CD14-positive monocyte (primary cell): ENCODE data around the gene LIFR. TPM values are rescaled to one million over a fixed set of nuclear protein-coding genes. Genes with fewer than 3 reads are reported as not detected.

ENCODE experiments used
- DNase-seq, 3 donors: peaks; one replicate each; pipeline ENCODE4 v3.0.0-alpha.2; 2011 to 2022
- H2AFZ ChIP-seq: 2 replicates; pipeline ENCODE4 v1.6.0; 2012; ENCODE audit warnings: mild to moderate bottlenecking, low read depth, low read length, inconsistent platforms; ENCODE audit not compliant: insufficient read depth, poor library complexity, severe bottlenecking
- H3K27ac ChIP-seq, 2 donors: 1 replicate in 1 of 2; 2 replicates in 1 of 2; pipeline ENCODE4 v1.5.1; 2012 to 2013; ENCODE audit warnings: low read length in 2 of 2, control low read depth in 1 of 2, inconsistent platforms in 1 of 2, low read depth in 1 of 2, mild to moderate bottlenecking in 1 of 2
- H3K27me3 ChIP-seq, 2 donors: one replicate each; pipeline versions ENCODE4 v1.6.0 to v1.6.1; 2011 to 2013; ENCODE audit warnings: low read length in 2 of 2; ENCODE audit not compliant: control insufficient read depth in 2 of 2, insufficient read depth in 2 of 2
- H3K36me3 ChIP-seq, 2 donors: replicated peaks in 1 of 2; 1 replicate in 1 of 2; 2 replicates in 1 of 2; pipeline versions ENCODE4 v1.5.1 to v1.6.1; 2012 to 2013; ENCODE audit warnings: low read length in 2 of 2, control low read depth in 1 of 2, inconsistent platforms in 1 of 2, mild to moderate bottlenecking in 1 of 2; ENCODE audit not compliant: insufficient read depth in 2 of 2, control insufficient read depth in 1 of 2
- H3K4me1 ChIP-seq, 2 donors: 1 replicate in 1 of 2; 2 replicates in 1 of 2; pipeline versions ENCODE4 v1.5.1 to v1.6.1; 2012 to 2013; ENCODE audit warnings: low read length in 2 of 2, control low read depth in 1 of 2, inconsistent platforms in 1 of 2, mild to moderate bottlenecking in 1 of 2, moderate library complexity in 1 of 2; ENCODE audit not compliant: insufficient read depth in 2 of 2, control insufficient read depth in 1 of 2
- H3K4me2 ChIP-seq: replicated peaks from 2 replicates; pipeline ENCODE3; 2012; ENCODE audit warnings: low read length, moderate library complexity, mild to moderate bottlenecking; ENCODE audit not compliant: poor library complexity, severe bottlenecking; ENCODE audit errors: extremely low read depth
- H3K4me3 ChIP-seq, 3 experiments: fragments of 200-600 bp in 1 of 3; sonication (generic) in 1 of 3; replicated peaks in 1 of 3; 1 replicate in 2 of 3; 2 replicates in 1 of 3; pipeline ENCODE4 v1.5.1; 2011 to 2013; ENCODE audit warnings: low read length in 3 of 3, mild to moderate bottlenecking in 3 of 3, control low read depth in 2 of 3, low read depth in 2 of 3, inconsistent platforms in 1 of 3, moderate library complexity in 1 of 3
- H3K79me2 ChIP-seq: 2 replicates; pipeline ENCODE4 v1.6.0; 2012; ENCODE audit warnings: mild to moderate bottlenecking, control low read depth, inconsistent platforms, low read length, moderate library complexity; ENCODE audit not compliant: insufficient read depth
- H3K9ac ChIP-seq: 2 replicates; pipeline ENCODE4 v1.6.0; 2017; ENCODE audit warnings: low read length, mild to moderate bottlenecking; ENCODE audit not compliant: insufficient read depth, poor library complexity, severe bottlenecking
- H3K9me3 ChIP-seq, 2 donors: replicated peaks in 1 of 2; 1 replicate in 1 of 2; 2 replicates in 1 of 2; pipeline versions ENCODE4 v1.5.1 to v1.6.1; 2012 to 2013; ENCODE audit warnings: low read length in 2 of 2, control low read depth in 1 of 2; ENCODE audit not compliant: control insufficient read depth in 1 of 2, insufficient read depth in 1 of 2
- H4K20me1 ChIP-seq: 2 replicates; pipeline ENCODE4 v1.6.0; 2012; ENCODE audit warnings: mild to moderate bottlenecking, low read length, control low read depth, moderate library complexity; ENCODE audit not compliant: insufficient read depth
- H3K27ac Mint-ChIP-seq, 7 donors: one replicate each; pipeline ENCODE4 v1.8.0; 2020; ENCODE audit warnings: mild to moderate bottlenecking in 7 of 7, mixed read lengths in 7 of 7, moderate library complexity in 6 of 7, inconsistent platforms in 2 of 7
- H3K27me3 Mint-ChIP-seq, 3 donors: one replicate each; pipeline ENCODE4 v1.8.0; 2021 to 2022; ENCODE audit warnings: low read depth in 3 of 3, mild to moderate bottlenecking in 3 of 3, mixed read lengths in 3 of 3, moderate library complexity in 3 of 3, inconsistent platforms in 1 of 3
- H3K36me3 Mint-ChIP-seq, 2 donors: one replicate each; pipeline ENCODE4 v1.8.0; 2020; ENCODE audit warnings: mixed read lengths in 2 of 2, inconsistent platforms in 1 of 2, mild to moderate bottlenecking in 1 of 2
- H3K4me1 Mint-ChIP-seq: one replicate; pipeline ENCODE4 v1.8.0; 2020; ENCODE audit warnings: mild to moderate bottlenecking, mixed read lengths
- H3K4me3 Mint-ChIP-seq, 2 donors: one replicate each; pipeline ENCODE4 v1.8.0; 2020; ENCODE audit warnings: mild to moderate bottlenecking in 2 of 2, mixed read lengths in 2 of 2, moderate library complexity in 1 of 2
- H3K9me3 Mint-ChIP-seq, 7 donors: one replicate each; pipeline ENCODE4 v1.8.0; 2020 to 2022; ENCODE audit warnings: mixed read lengths in 7 of 7, mild to moderate bottlenecking in 6 of 7, moderate library complexity in 6 of 7, inconsistent platforms in 2 of 7
- WGBS: methylation state at CpG from one replicate; pipeline ENCODE4 v1.1.5; 2013; ENCODE audit warnings: missing lambda C conversion rate; ENCODE audit not compliant: insufficient coverage; 5-methylcytosine and 5-hydroxymethylcytosine counted together
- intact Hi-C, 2 donors: fragments of 100-400 bp; cut with micrococcal nuclease; formaldehyde crosslinking; loops; one replicate each; pipeline versions ENCODE4 v1.15.0 to v1.15.1; 2023
- polyA plus RNA-seq, 3 donors: library from polyadenylated mRNA; depleted of rRNA in 1 of 3; unstranded in 2 of 3; stranded (reverse) in 1 of 3; fragments of 300-500 nt in 2 of 3; fragments of >200 nt in 1 of 3; fragmentation: Illumina TruSeq in 2 of 3; gene quantifications; 1 replicate in 2 of 3; 2 replicates in 1 of 3; pipeline ENCODE4 v1.2.3, GENCODE V29; 2012 to 2021
- TF ChIP-seq, protein P1 (sequence below): fragments of 200-600 bp; IDR thresholded peaks from one replicate; pipeline ENCODE4 v1.8.0; 2022; ENCODE audit warnings: antibody characterized with exemption, mild to moderate bottlenecking

Gene LIFR
- polyA plus RNA-seq, 3 donors: not detected

DNA sequence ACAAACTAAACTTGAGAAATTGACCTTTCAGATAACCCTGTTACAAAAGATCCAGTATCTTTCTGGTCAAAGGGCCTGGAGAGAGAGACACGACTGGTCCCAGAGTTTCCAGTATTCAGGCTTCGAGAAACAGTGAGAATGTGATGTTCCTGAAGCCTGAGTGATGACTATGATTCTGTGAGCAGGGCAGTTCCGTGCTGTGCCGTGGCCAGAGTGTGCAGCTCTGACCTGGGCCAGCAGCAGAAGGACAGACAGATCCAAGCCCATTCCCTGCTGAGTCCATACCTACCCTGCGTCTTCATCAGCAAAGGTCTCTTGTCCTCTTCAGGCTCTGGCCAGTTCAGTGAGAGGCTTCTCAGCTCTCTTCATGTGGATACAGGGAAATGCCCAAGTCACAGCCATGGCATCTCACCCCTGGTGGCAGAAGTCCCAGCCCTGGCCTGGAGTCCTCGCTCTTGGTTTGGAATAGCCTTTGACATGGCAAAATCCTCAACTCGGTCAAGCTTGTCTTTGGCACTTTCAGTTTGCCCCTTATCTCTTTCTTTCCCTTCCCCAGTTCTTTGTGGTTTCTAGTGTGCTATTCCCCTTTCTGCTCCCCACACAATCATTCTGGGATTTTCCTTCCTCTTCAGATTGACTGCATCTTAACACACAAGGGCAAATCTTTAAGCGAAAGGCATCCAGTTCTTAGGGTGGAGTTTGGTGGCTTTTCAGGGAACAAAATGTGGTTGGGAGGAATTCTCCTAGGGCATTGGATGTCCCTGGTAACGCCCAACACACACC, 107.7 kb downstream of the LIFR start:
- Histone ChIP-seq H3K9ac (no peak overlapping the region), H4K20me1 (no peaks in the 10 kb centered on the region), H3K4me1 (peaks cover 0 to 5% of the 10 kb centered on the region in 2 donors), H3K4me2 (no peak overlapping the region), H3K27me3 (peaks cover 84 to 99% of the 10 kb centered on the region in 2 donors), H3K36me3 (no peaks in the 10 kb centered on the region), H3K27ac (no peak overlapping the region), H3K9me3 (peaks cover 11 to 56% of the 10 kb centered on the region in 2 donors), H3K4me3 (no peak overlapping the region), H3K79me2 (no peaks in the 10 kb centered on the region), H2AFZ (no peak overlapping the region)
- WGBS: 75% methylated on average over 7 of the region's 9 CpGs
- H3K36me3 Mint-ChIP-seq: peaks cover 0 to 2% of the 10 kb centered on the region in 2 donors
- H3K4me1 Mint-ChIP-seq: peaks cover 6% of the 10 kb centered on the region
- H3K4me3 Mint-ChIP-seq: peak overlapping the region in 1 of 2 donors; percentile 80
- H3K27ac Mint-ChIP-seq: peak overlapping the region in 1 of 7 donors; percentile 38
- peaks cover 7 to 31% (median 28%) of the 10 kb centered on the region in 7 donors for H3K9me3 Mint-ChIP-seq
- intact Hi-C loops: loop anchor here (10.0 kb wide), 3 partner anchors 216 to 476 kb away; no protein-coding TSS in a partner anchor
- H3K27me3 Mint-ChIP-seq: peaks cover 91 to 98% (median 97%) of the 10 kb centered on the region in 3 donors
- DNase-seq: no peak
- TF ChIP-seq, protein P1, sequence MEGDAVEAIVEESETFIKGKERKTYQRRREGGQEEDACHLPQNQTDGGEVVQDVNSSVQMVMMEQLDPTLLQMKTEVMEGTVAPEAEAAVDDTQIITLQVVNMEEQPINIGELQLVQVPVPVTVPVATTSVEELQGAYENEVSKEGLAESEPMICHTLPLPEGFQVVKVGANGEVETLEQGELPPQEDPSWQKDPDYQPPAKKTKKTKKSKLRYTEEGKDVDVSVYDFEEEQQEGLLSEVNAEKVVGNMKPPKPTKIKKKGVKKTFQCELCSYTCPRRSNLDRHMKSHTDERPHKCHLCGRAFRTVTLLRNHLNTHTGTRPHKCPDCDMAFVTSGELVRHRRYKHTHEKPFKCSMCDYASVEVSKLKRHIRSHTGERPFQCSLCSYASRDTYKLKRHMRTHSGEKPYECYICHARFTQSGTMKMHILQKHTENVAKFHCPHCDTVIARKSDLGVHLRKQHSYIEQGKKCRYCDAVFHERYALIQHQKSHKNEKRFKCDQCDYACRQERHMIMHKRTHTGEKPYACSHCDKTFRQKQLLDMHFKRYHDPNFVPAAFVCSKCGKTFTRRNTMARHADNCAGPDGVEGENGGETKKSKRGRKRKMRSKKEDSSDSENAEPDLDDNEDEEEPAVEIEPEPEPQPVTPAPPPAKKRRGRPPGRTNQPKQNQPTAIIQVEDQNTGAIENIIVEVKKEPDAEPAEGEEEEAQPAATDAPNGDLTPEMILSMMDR: no peak

DNA sequence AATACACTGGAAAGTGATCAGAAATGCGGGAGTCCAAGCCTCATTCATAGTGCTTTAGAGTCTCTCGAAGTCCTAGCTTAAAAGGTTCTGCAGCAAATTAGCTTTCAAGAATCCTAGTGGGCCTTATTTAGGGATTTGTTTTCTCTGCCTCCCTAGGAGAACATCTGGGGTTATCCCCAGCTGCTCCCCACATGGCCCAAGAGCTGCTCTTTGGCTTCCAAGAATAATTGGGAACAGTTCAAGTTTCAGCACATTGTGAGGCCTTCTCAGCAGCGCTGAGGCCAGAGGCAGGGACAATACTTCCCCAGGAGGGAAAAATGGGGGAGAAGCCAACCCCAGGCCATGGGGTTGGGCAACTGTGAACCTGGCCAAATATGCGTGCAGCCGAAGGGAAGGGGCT, 108.7 kb downstream of the LIFR start:
- intact Hi-C loops: loop anchor here (10.0 kb wide), 3 partner anchors 217 to 477 kb away; no protein-coding TSS in a partner anchor
- Mint-ChIP-seq H3K36me3 (peaks cover 0 to 2% of the 10 kb centered on the region in 2 donors), H3K4me3 (peak overlapping the region in 1 of 2 donors; percentile 79), H3K27ac (no peak overlapping the region), H3K27me3 (peaks cover 93 to 98% (median 97%) of the 10 kb centered on the region in 3 donors), H3K9me3 (peaks cover 2 to 24% (median 20%) of the 10 kb centered on the region in 7 donors), H3K4me1 (no peaks in the 10 kb centered on the region)
- no peak overlapping the region for H3K4me3 ChIP-seq
- H3K9me3 ChIP-seq: peaks cover 3 to 50% of the 10 kb centered on the region in 2 donors
- H3K27ac ChIP-seq: no peak overlapping the region
- H3K9ac ChIP-seq: no peak overlapping the region
- 100% methylated on average over 2 of the region's 5 CpGs for WGBS
- H3K4me1 ChIP-seq: no peaks in the 10 kb centered on the region
- DNase-seq: no peak
- H3K79me2 ChIP-seq: no peaks in the 10 kb centered on the region
- peaks cover 83 to 99% of the 10 kb centered on the region in 2 donors for H3K27me3 ChIP-seq
- no peak overlapping the region for H3K4me2 ChIP-seq
- H2AFZ ChIP-seq: no peak overlapping the region
- H4K20me1 ChIP-seq: no peaks in the 10 kb centered on the region
- no peaks in the 10 kb centered on the region for H3K36me3 ChIP-seq
- TF ChIP-seq, protein P1: no peak
